HS-27A (cell line): ENCODE measurements around the gene N4BP3.
"Not testable (repeated sequence)": the region's sequence is repeated elsewhere in the genome, so short reads cannot be mapped to it uniquely, and the experiment has no call there.

Source experiments
- DNase-seq: peaks from one replicate; pipeline ENCODE4 v3.0.0-alpha.2; 2012; ENCODE audit warnings: low read depth, missing footprints

Gene N4BP3

GRCh38 chr5:178113141-178113787, at the start of gene N4BP3:
N4BP3 (plus strand) TSS chr5:178113532; CDS start chr5:178119584, 6,052 bp downstream.
- DNase-seq = no peak

- no peak for DNase-seq
These were observed 45.6 kb upstream of the N4BP3 start for GRCh38 chr5:178067755-178068154.

DNA sequence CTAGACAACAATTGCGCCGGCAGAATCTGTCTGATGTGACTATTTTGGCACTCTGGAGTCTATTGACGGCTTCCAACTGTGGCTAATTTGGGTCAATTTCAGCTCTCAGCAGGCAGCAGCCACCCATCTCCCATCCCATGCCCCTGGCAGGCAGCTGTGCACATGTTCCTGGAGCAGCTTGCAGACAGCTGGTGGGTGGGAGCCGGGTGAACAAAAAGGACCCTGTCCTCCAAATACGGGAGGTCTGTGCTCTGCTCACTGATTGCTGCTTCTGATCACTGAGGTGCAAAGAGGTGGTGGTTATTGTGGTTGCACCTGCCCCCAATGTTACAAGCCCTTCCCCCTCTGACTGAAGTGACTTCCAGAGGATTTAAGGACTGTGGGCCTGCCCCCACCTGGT, 45.0 kb upstream of the N4BP3 start:
- no peak for DNase-seq

DNA sequence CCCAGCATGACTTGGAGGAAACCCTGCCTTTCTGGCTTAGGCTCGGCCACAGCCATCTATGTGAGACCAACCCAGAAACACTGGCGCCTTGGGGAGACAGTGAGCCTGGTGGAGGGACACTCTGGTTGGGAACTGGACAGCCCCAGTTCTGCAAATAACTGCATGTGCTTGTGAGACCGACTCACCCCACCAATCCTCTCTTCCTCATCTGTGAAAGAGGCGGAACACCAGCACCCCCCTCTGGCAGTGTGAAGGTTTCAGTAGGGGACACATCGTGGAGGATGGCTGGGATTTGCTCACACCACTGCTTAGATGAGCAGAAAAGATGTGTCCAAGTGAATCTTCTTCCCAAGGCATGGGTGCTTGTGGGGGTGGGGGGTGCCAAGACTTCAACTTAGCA, 43.4 kb upstream of the N4BP3 start:
- no peak for DNase-seq

DNA sequence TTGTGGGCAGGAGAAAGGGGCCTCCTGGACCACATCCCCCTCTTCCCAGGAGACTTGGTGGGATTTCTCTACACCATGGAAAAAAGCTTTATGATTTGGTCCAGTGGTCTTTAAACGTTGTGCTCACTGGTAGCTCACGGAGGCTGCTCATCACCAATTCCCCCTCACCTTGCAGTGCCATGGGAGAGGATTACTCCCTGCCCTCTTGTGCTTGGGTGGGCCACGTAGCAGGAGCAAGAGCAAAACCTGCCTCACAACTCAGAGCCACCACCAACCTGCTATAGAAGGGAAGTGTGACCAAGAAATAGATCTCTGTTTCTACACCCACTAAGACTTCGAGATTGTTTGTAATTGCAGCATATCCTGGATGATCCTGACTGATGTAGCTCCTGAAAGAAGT, 42.2 kb upstream of the N4BP3 start:
- no peak for DNase-seq

GRCh38 chr5:178072749-178073148, 40.6 kb upstream of the N4BP3 start:
- DNase-seq = no peak

DNA sequence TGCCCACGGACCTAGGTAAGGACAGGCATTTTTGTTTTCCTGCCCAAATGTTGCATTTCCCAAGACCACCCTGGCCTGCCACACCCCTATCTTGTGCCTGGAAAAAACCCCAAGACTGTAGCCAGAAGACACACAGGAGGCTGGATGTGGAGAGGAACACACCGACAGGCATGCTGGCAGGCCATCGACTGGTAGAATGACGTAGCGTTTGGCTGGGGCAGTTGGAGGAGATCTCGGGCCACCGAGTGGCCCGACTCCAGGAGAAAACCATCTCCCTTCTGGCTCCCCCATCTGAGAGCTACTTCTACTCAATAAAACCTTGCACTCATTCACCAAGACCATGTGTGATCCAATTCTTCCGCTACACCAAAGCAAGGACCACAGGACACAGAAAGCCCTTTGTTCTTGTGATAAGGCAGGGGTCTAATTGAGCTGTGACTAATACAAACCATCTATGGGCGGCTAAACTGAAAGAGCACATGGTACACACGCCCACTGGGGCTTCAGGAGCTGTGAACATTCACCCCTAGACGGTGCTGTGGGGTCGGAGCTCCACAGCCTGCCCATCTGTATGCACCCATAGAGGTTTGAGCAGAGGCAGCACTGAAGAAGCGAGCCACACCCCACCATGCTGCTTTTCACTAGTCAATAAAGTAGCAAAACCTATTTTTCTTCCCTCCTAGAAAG, 38.9 kb upstream of the N4BP3 start:
- no peak for DNase-seq

- not testable (repeated sequence) for DNase-seq
These were observed 36.4 kb upstream of the N4BP3 start for GRCh38 chr5:178076965-178077364.

DNA sequence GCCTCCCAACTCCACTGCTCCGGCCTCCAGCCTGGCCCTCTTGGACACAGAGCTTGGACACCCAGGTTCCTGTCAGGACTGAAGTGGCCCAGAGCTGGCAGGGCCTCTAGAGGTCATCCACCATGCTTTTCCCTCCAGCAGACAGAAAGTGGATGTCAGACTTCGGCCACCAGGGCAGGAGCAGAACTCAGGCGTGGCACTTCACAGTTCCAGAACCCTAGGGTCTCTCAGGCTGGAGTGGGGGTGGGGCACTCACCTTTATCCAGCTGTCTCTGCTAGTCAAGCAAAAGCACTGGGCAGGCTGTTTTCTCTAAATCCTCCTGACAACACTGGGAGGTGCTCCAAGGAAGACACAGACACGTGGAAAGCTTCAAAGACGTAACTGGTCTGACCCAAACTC, 35.6 kb upstream of the N4BP3 start:
- DNase-seq = no peak

DNA sequence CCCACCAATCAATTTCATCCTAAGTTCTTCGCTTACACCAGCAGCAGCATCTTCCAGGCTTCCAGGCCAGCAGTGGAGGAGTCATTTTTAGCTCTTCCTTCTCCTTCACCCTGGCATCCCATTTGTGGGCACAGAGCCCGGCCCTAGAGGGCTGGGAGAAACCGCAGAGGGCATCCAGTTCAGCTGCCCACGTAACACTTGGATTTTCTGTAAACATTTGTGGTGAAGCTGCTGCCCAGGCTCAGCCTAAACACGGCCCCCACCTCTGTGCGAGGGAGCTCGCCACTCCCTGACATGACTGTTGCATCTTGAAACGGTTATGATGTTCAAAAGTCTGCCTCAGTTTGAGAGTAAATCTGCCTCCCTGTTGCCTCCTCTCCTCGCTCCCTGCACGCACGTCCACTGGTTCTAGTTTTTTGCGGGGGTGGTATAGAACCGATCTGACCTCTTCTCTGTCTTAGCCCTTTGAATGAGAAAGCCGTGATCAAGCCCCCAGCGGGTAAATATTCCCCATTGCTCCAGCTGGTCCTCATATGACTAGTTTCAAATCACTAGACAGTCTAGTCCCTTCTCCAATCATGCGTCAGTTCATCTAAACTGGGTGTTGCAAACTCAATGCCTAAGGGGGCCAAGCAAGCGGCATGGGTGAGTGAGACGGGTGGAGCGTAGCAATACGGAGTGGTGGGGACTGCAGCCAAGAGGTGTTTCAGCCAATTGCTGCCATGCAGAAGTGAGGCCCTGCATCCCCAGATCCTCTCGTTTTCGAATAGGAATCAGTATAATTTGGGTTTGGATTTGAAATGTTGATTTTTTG, 34.9 kb upstream of the N4BP3 start:
- DNase-seq = peak; percentile 51

DNA sequence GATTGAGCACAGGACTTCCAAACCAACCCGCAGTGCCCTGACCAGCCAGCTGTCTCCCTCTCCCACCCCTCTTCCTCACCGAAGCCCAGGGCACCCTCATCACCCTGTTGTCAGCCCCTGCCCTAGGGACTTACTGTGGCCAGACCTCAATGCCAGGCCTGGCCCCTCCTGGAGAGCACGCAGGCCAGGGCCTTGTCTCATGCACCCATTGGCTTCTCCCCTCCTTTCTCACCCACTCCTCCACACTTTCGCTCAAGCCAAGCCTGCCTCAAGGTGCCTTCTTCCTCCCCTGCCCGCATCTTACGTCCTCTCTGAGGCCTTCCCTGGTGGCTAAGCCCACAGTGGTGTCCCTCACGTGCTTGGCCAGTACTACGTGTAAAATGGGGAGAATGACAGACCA, 33.3 kb upstream of the N4BP3 start:
- no peak for DNase-seq

- DNase-seq = no peak
These were observed 32.5 kb upstream of the N4BP3 start for GRCh38 chr5:178080618-178081410.

DNA sequence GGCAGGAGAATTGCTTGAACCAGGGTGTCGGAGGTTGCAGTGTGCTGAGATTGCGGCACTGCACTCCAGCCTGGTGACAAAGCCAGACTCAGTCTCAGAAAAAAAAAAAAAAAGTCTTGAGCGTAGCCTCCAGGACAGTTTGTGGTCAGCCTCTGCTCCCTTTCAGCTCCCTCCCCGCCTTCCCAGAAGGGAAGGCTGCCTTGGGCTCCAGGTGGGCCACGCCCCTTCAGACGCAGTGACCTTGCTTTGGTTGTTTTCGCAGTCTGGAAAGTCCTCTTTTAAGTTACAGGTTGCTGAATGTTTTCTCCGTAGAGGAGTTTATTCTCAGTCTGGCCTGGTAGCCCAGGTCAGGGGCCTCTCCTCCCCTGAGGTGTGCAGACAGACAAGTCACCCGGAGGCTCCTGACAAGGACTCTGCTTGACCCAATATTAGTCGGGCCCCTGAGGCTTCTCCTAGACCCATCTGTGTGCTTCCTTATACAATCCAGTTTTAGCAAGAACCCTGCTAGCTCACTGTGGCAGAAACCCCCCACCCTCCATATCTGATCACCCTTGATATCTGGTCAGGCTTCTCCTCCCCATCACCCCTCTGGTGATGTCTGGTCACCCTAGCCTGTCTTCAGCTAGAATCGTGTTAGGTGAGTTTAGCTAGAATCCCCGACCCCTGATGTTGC, 31.6 kb upstream of the N4BP3 start:
- no peak for DNase-seq

GRCh38 chr5:178083922-178084321, 29.4 kb upstream of the N4BP3 start:
- DNase-seq = no peak

DNA sequence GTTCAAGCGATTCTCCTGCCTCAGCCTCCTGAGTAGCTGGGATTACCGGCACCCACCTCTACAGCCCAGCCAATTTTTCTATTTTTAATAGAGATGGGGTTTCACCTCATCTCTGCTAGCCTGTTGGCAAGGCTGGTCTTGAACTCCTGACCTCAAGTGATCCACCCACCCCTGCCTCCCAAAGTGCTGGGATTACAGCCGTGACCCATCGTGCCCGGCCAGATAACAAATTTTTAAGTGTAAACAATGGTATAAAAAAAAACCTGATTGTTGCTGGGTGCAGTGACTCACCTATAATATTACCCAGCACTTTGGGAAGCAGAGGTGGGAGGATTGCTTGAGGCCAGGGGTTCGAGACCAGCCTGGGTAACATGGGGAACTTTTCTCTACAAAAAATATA, 28.0 kb upstream of the N4BP3 start:
- no peak for DNase-seq

- DNase-seq = no peak
These were observed 27.1 kb upstream of the N4BP3 start for GRCh38 chr5:178086266-178086665.

DNA sequence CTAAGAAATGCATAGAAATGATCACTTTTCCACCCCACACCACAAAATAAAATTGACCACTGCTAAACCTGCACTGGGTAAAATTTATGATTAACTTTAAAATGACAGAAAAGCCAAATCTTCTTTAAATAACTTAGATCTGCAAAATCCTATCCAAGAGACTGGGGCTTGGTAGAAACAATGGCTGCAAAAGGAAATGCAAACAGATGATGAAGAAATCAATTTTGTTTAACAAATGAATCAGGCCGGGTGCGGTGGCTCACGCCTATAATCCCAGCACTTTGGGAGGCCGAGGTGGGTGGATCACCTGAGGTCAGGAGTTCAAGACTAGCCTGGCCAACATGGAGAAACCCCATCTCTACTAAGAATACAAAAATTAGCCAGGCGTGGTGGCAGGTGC, 26.1 kb upstream of the N4BP3 start:
- DNase-seq = not testable (repeated sequence)

- DNase-seq = no peak
These were observed 22.5 kb upstream of the N4BP3 start for GRCh38 chr5:178090856-178091255.

DNA sequence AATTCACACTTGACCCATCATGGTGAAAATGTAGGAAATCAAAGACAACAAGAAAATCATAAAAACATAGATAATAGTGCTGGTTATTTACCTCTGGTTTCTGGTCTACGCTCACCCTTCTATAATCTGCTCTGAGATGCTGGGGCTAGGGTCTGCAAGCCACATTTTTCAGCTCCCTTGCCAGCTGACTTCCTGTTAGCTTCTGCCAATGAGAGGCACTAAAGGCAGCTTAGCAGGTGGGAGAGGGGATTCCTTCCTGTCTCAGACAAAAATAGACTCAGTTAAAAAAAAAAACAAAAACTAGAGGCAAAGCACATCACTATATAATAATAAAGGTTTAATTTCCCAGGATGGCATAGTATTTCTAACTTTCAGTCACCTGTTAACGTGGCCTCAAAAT, 20.2 kb upstream of the N4BP3 start:
- no peak for DNase-seq

- no peak for DNase-seq
These were observed 19.0 kb upstream of the N4BP3 start for GRCh38 chr5:178094345-178094744.

DNA sequence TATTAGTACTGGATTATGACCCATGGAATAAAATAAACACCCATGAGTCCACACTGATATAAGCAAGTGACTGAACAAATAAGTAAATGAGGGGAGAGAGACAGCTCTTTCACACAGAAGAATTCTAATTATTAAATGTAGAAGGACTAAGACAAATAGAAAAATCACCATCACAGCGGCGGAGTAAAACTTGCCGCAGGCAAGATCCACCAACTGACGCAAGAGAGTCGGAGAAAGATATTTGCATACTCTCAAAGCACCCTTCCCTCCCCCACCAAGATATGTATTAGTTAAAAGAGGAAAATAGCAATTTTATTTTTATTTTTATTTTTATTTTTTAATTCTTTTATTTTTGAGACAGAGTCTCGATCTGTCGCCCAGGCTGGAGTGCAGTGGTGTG, 14.6 kb upstream of the N4BP3 start:
- DNase-seq = no peak

DNA sequence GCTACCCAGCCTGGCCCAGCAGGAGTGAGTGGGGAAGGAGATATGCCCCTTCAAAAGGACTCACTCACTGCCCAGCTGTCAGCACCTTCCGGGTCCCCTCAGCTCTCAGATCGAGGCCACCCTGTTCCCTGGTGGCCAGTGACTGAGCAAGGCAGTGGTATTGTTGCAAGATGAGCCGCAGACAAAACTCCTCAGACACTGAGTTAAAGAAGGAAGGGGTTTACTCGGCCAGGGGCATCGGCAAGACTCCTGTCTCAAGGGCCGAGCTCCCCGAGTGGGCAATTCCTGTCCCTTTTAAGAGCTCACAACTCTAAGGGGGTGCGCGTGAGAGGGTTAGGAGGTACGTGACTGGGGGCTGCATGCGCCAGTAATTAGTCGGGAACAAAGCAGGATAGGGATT, 9.7 kb upstream of the N4BP3 start:
- DNase-seq = no peak
